Osteocyte (in vitro differentiated cells): ENCODE measurements around the gene SORCS1. TPM values are rescaled to one million over a fixed set of nuclear protein-coding genes. Genes with fewer than 3 reads are reported as not detected.

Experiments used
- DNase-seq: peaks from one replicate; pipeline ENCODE4 v3.0.0; 2021; ENCODE audit warnings: mixed read lengths; ENCODE audit not compliant: unreplicated experiment; ENCODE audit errors: extremely low spot score
- H3K27ac Mint-ChIP-seq: one replicate; pipeline ENCODE4 v1.8.0; 2021; ENCODE audit warnings: mild to moderate bottlenecking, mixed read lengths; ENCODE audit not compliant: unreplicated experiment
- H3K27me3 Mint-ChIP-seq: one replicate; pipeline ENCODE4 v1.8.0; 2021; ENCODE audit warnings: mixed read lengths; ENCODE audit not compliant: unreplicated experiment
- H3K36me3 Mint-ChIP-seq: one replicate; pipeline ENCODE4 v1.8.0; 2021; ENCODE audit warnings: mixed read lengths; ENCODE audit not compliant: unreplicated experiment
- H3K4me1 Mint-ChIP-seq: one replicate; pipeline ENCODE4 v1.8.0; 2021; ENCODE audit warnings: mixed read lengths; ENCODE audit not compliant: unreplicated experiment
- H3K4me3 Mint-ChIP-seq: one replicate; pipeline ENCODE4 v1.8.0; 2021; ENCODE audit warnings: mild to moderate bottlenecking, moderate library complexity, mixed read lengths; ENCODE audit not compliant: unreplicated experiment
- H3K9me3 Mint-ChIP-seq: one replicate; pipeline ENCODE4 v1.8.0; 2021; ENCODE audit warnings: mixed read lengths; ENCODE audit not compliant: unreplicated experiment
- CTCF ChIP-seq: fragments of 200-600 bp; sonication (generic); IDR thresholded peaks from 2 replicates; pipeline ENCODE4 v1.5.0; 2021; ENCODE audit warnings: antibody characterized with exemption, mild to moderate bottlenecking, moderate library complexity
- total RNA-seq: library from RNA; stranded (reverse); gene quantifications from 2 replicates; pipeline ENCODE4 v1.2.1, GENCODE V29; 2021

SORCS1 gene
- total RNA-seq, 1 donor from 2014 or later, result not detected

- no peak overlapping the region for H3K27ac Mint-ChIP-seq
- no peak for TF ChIP-seq CTCF
- H3K4me1 Mint-ChIP-seq, result no peaks in the 10 kb centered on the region
- DNase-seq, result no peak
- peaks cover 27% of the 10 kb centered on the region for H3K9me3 Mint-ChIP-seq
- H3K4me3 Mint-ChIP-seq, result no peak overlapping the region
- no peaks in the 10 kb centered on the region for H3K36me3 Mint-ChIP-seq
- H3K27me3 Mint-ChIP-seq, result no peaks in the 10 kb centered on the region
These were observed 399.2 kb downstream of the SORCS1 start for GRCh38 chr10:106765241-106765754.

- Mint-ChIP-seq H3K36me3 (no peaks in the 10 kb centered on the region), H3K27ac (no peak overlapping the region), H3K27me3 (no peaks in the 10 kb centered on the region), H3K4me1 (no peaks in the 10 kb centered on the region), H3K9me3 (peaks cover 25% of the 10 kb centered on the region), H3K4me3 (no peak overlapping the region)
- no peak for DNase-seq
- TF ChIP-seq CTCF, result no peak
These were observed 400.1 kb downstream of the SORCS1 start for GRCh38 chr10:106764360-106764759.

GRCh38 chr10:106761906-106762305 lies 402.6 kb downstream of the SORCS1 start:
- Mint-ChIP-seq H3K36me3 (no peaks in the 10 kb centered on the region), H3K4me3 (no peak overlapping the region), H3K4me1 (no peaks in the 10 kb centered on the region), H3K27ac (no peak overlapping the region), H3K27me3 (no peaks in the 10 kb centered on the region), H3K9me3 (peaks cover 23% of the 10 kb centered on the region)
- no peak for TF ChIP-seq CTCF
- DNase-seq, result no peak

GRCh38 chr10:106757521-106757920 lies 407.0 kb downstream of the SORCS1 start:
- Mint-ChIP-seq H3K4me1 (no peaks in the 10 kb centered on the region), H3K9me3 (peaks cover 8% of the 10 kb centered on the region), H3K4me3 (no peak overlapping the region), H3K27ac (no peak overlapping the region), H3K27me3 (no peaks in the 10 kb centered on the region), H3K36me3 (no peaks in the 10 kb centered on the region)
- no peak for DNase-seq
- TF ChIP-seq CTCF, result no peak

GRCh38 chr10:106751091-106751490 lies 413.4 kb downstream of the SORCS1 start:
- H3K9me3 Mint-ChIP-seq, result peaks cover 12% of the 10 kb centered on the region
- no peak for DNase-seq
- H3K27me3 Mint-ChIP-seq, result no peaks in the 10 kb centered on the region
- no peak overlapping the region for H3K27ac Mint-ChIP-seq
- no peak overlapping the region for H3K4me3 Mint-ChIP-seq
- H3K4me1 Mint-ChIP-seq, result no peaks in the 10 kb centered on the region
- H3K36me3 Mint-ChIP-seq, result no peaks in the 10 kb centered on the region
- TF ChIP-seq CTCF, result no peak
